H1 (cell line): Measurements from ENCODE around the gene TEF. TPM values are rescaled to one million over a fixed set of nuclear protein-coding genes. Genes with fewer than 3 reads are reported as not detected.

ENCODE experiments used
- CTCF ChIA-PET: fragments of 300-600 bp; sonication (Branson Sonifier 250); formaldehyde crosslinking; loops from one replicate; lab custom pipeline; 2021; ENCODE audit not compliant: partially characterized antibody; lab: Charles Lee
- POLR2A ChIA-PET: fragments of 300-600 bp; sonication (Branson Sonifier 250); formaldehyde crosslinking; loops from one replicate; lab custom pipeline; 2021; ENCODE audit warnings: inconsistent platforms; ENCODE audit not compliant: partially characterized antibody; lab: Charles Lee
- DNase-seq, 2 experiments: peaks; one replicate each; pipeline versions ENCODE4 v3.0.0 to v3.0.0-alpha.2; 2010 to 2022; ENCODE audit warnings: low spot score in 2 of 2, low read depth in 1 of 2, mixed read lengths in 1 of 2
- FAIRE-seq: peaks from 2 replicates; lab custom pipeline; 2011; peaks lifted over from hg19 to GRCh38; lab: Jason Lieb, UNC
- H2AFZ ChIP-seq: 2 replicates; pipeline ENCODE4 v1.8.1; 2012; ENCODE audit warnings: low read length, inconsistent platforms
- H2AK5ac ChIP-seq: 2 replicates; pipeline ENCODE4 v1.6.1; 2013; ENCODE audit warnings: low read depth, low read length
- H2BK120ac ChIP-seq: replicated peaks from 2 replicates; pipeline ENCODE3; 2013; ENCODE audit warnings: low read depth, low read length, inconsistent platforms
- H2BK12ac ChIP-seq: 2 replicates; pipeline ENCODE4 v1.6.1; 2013; ENCODE audit warnings: low read depth, low read length
- H2BK15ac ChIP-seq: 2 replicates; pipeline ENCODE4 v1.6.1; 2013; ENCODE audit warnings: low read length
- H2BK20ac ChIP-seq: 2 replicates; pipeline ENCODE4 v1.6.1; 2013; ENCODE audit warnings: low read length
- H2BK5ac ChIP-seq: 2 replicates; pipeline ENCODE4 v1.6.1; 2013; ENCODE audit warnings: low read depth, low read length
- H3K14ac ChIP-seq: 2 replicates; pipeline ENCODE4 v1.6.1; 2013; ENCODE audit warnings: inconsistent platforms; ENCODE audit not compliant: insufficient read length
- H3K18ac ChIP-seq: 2 replicates; pipeline ENCODE4 v1.6.1; 2013; ENCODE audit warnings: low read length; ENCODE audit errors: extremely low read depth
- H3K23ac ChIP-seq: 2 replicates; pipeline ENCODE4 v1.6.1; 2013; ENCODE audit warnings: inconsistent platforms; ENCODE audit not compliant: insufficient read length
- H3K23me2 ChIP-seq: 2 replicates; pipeline ENCODE4 v1.6.1; 2013; ENCODE audit warnings: low read depth, low read length
- H3K27ac ChIP-seq: 2 replicates; pipeline ENCODE4 v1.6.1; 2011; ENCODE audit warnings: low read depth, low read length, inconsistent platforms
- H3K27me3 ChIP-seq, 4 experiments: replicated peaks in 1 of 4; 1 replicate in 1 of 4; 2 replicates in 3 of 4; pipeline versions ENCODE4 v1.6.1 to v1.8.1; 2011 to 2013; ENCODE audit warnings: low read length in 3 of 4, mild to moderate bottlenecking in 3 of 4, inconsistent platforms in 2 of 4, mixed read lengths in 2 of 4, moderate library complexity in 1 of 4; ENCODE audit not compliant: control insufficient read depth in 3 of 4, insufficient read depth in 3 of 4; ENCODE audit errors: extremely low read depth in 1 of 4
- H3K36me3 ChIP-seq, 4 experiments: 2 replicates each; pipeline versions ENCODE4 v1.6.1 to v1.8.1; 2011 to 2013; ENCODE audit warnings: mild to moderate bottlenecking in 4 of 4, low read length in 3 of 4, moderate library complexity in 2 of 4, control low read depth in 1 of 4, inconsistent platforms in 1 of 4; ENCODE audit not compliant: insufficient read depth in 4 of 4, control insufficient read depth in 2 of 4
- H3K4ac ChIP-seq: replicated peaks from 2 replicates; pipeline ENCODE3; 2013; ENCODE audit warnings: low read length, low read depth, mixed read lengths, inconsistent platforms; ENCODE audit not compliant: insufficient read length
- H3K4me1 ChIP-seq, 4 experiments: replicated peaks in 1 of 4; 1 replicate in 1 of 4; 2 replicates in 3 of 4; pipeline versions ENCODE4 v1.6.1 to v1.8.1; 2011 to 2013; ENCODE audit warnings: low read length in 3 of 4, inconsistent platforms in 2 of 4, mixed read lengths in 1 of 4; ENCODE audit not compliant: insufficient read depth in 4 of 4, control insufficient read depth in 3 of 4
- H3K4me2 ChIP-seq, 2 experiments: 2 replicates each; pipeline versions ENCODE4 v1.6.1 to v1.8.1; 2011 to 2013; ENCODE audit warnings: low read depth in 2 of 2, low read length in 2 of 2, control low read depth in 1 of 2, inconsistent platforms in 1 of 2, mild to moderate bottlenecking in 1 of 2; ENCODE audit not compliant: insufficient read depth in 1 of 2
- H3K4me3 ChIP-seq, 4 experiments: fragments of 200-600, 300-600 bp in 1 of 4; sonication (generic), shearing (Covaris generic), sonication (Bioruptor Twin) in 1 of 4; 2 replicates each; pipeline versions ENCODE4 v1.5.1 to v1.8.1; 2011 to 2016; ENCODE audit warnings: low read length in 4 of 4, low read depth in 3 of 4, control low read depth in 2 of 4, inconsistent platforms in 2 of 4, mild to moderate bottlenecking in 2 of 4, mixed read lengths in 1 of 4, moderate library complexity in 1 of 4; ENCODE audit not compliant: insufficient read depth in 2 of 4; ENCODE audit errors: extremely low read depth in 1 of 4
- H3K56ac ChIP-seq: replicated peaks from 2 replicates; pipeline ENCODE3; 2013; ENCODE audit warnings: low read depth, mild to moderate bottlenecking, mixed read lengths, low read length, inconsistent platforms; ENCODE audit not compliant: insufficient read length
- H3K79me1 ChIP-seq: 2 replicates; pipeline ENCODE4 v1.6.1; 2013; ENCODE audit warnings: low read depth, low read length, control low read depth
- H3K79me2 ChIP-seq, 2 experiments: 2 replicates each; pipeline versions ENCODE4 v1.6.1 to v1.8.1; 2012 to 2013; ENCODE audit warnings: low read length in 2 of 2, mild to moderate bottlenecking in 2 of 2, inconsistent platforms in 1 of 2; ENCODE audit not compliant: insufficient read depth in 2 of 2, control insufficient read depth in 1 of 2
- H3K9ac ChIP-seq, 4 experiments: replicated peaks in 1 of 4; 1 replicate in 1 of 4; 2 replicates in 3 of 4; pipeline versions ENCODE4 v1.6.1 to v1.8.1; 2011 to 2013; ENCODE audit warnings: low read depth in 3 of 4, low read length in 3 of 4, control low read depth in 2 of 4, mild to moderate bottlenecking in 2 of 4, moderate library complexity in 2 of 4, inconsistent platforms in 1 of 4; ENCODE audit errors: extremely low read depth in 1 of 4
- H3K9me3 ChIP-seq, 2 experiments: 2 replicates each; pipeline versions ENCODE4 v1.6.1 to v1.8.1; 2012 to 2013; ENCODE audit warnings: mild to moderate bottlenecking in 2 of 2, moderate library complexity in 2 of 2, control low read depth in 1 of 2, inconsistent platforms in 1 of 2, low read depth in 1 of 2, low read length in 1 of 2, mixed read lengths in 1 of 2; ENCODE audit not compliant: insufficient read depth in 2 of 2
- H4K20me1 ChIP-seq, 2 experiments: replicated peaks in 1 of 2; 2 replicates each; pipeline versions ENCODE3 to v1.8.1; 2011 to 2013; ENCODE audit warnings: inconsistent platforms in 2 of 2, low read length in 2 of 2, mild to moderate bottlenecking in 1 of 2; ENCODE audit not compliant: insufficient read depth in 2 of 2, control insufficient read depth in 1 of 2
- H4K5ac ChIP-seq: 2 replicates; pipeline ENCODE4 v1.6.1; 2013; ENCODE audit warnings: low read length, low read depth, mixed read lengths, inconsistent platforms; ENCODE audit not compliant: insufficient read length
- H4K8ac ChIP-seq: 2 replicates; pipeline ENCODE4 v1.8.0; 2013; ENCODE audit warnings: mild to moderate bottlenecking, moderate library complexity, low read length, inconsistent platforms; ENCODE audit not compliant: insufficient read depth; ENCODE audit errors: extremely low read depth
- H4K91ac ChIP-seq: replicated peaks from 2 replicates; pipeline ENCODE3; 2013; ENCODE audit warnings: low read length, mixed read lengths, inconsistent platforms; ENCODE audit not compliant: insufficient read length
- BACH1 ChIP-seq: IDR thresholded peaks from 2 replicates; pipeline ENCODE4 v1.6.1; 2012; ENCODE audit warnings: low read length, improper control_type of control experiment
- CBX8 ChIP-seq: fragments of 300-800, 300-1000 bp; sonication (generic); IDR thresholded peaks from 2 replicates; pipeline ENCODE4 v1.7.1; 2016; ENCODE audit warnings: low read depth, low read length, borderline replicate concordance
- CHD1 ChIP-seq: IDR thresholded peaks from 2 replicates; pipeline ENCODE4 v1.6.1; 2012; ENCODE audit warnings: low read depth, low read length, improper control_type of control experiment
- GTF2F1 ChIP-seq: IDR thresholded peaks from 2 replicates; pipeline ENCODE4 v1.6.1; 2012; ENCODE audit warnings: low read depth, low read length, improper control_type of control experiment, borderline replicate concordance
- KDM4A ChIP-seq: IDR thresholded peaks from one replicate; pipeline ENCODE4 v1.7.1; 2012; ENCODE audit warnings: low read depth, mild to moderate bottlenecking, moderate library complexity, low read length, inconsistent platforms; ENCODE audit not compliant: severe bottlenecking
- NANOG ChIP-seq: IDR thresholded peaks from 2 replicates; pipeline ENCODE4 v1.6.1; 2011; ENCODE audit warnings: low read length, low read depth, mild to moderate bottlenecking, inconsistent platforms; ENCODE audit not compliant: insufficient read depth, poor library complexity, severe bottlenecking
- SIRT6 ChIP-seq: IDR thresholded peaks from one replicate; pipeline ENCODE4 v1.7.1; 2012; ENCODE audit warnings: low read length, inconsistent platforms
- SP4 ChIP-seq: IDR thresholded peaks from 2 replicates; pipeline ENCODE4 v1.6.1; 2012; ENCODE audit warnings: low read length, inconsistent platforms
- TAF7 ChIP-seq: optimal IDR thresholded peaks from 2 replicates; pipeline ENCODE3; 2011; ENCODE audit warnings: low read depth, mild to moderate bottlenecking, inconsistent platforms, low read length, moderate library complexity, borderline replicate concordance
- WGBS, 2 experiments: shearing (Covaris generic) in 1 of 2; methylation state at CpG; one replicate each; pipeline versions ENCODE4 v1.1.6 to v1.1.7; 2013 to 2015; ENCODE audit warnings: low lambda C conversion rate in 2 of 2, mixed read lengths in 2 of 2, inconsistent platforms in 1 of 2, low coverage in 1 of 2, missing lambda C conversion rate in 1 of 2; ENCODE audit not compliant: insufficient replicate concordance in 2 of 2, insufficient coverage in 1 of 2, insufficient read length in 1 of 2; ENCODE audit errors: extremely low coverage in 1 of 2, missing lambda C conversion rate in 1 of 2; 5-methylcytosine and 5-hydroxymethylcytosine counted together
- polyA plus RNA-seq, 7 experiments: library from polyadenylated mRNA; depleted of rRNA in 3 of 7; stranded (reverse) in 5 of 7; unstranded in 2 of 7; fragments of >200 nt in 5 of 7; fragments of 200-250 nt in 2 of 7; gene quantifications; 1 replicate in 5 of 7; 2 replicates in 1 of 7; 4 replicates in 1 of 7; pipeline versions ENCODE4 v1.2.1 to v1.2.3, GENCODE V29; 2011 to 2013; ENCODE audit warnings: missing spikeins in 2 of 7, mixed read lengths in 2 of 7
- total RNA-seq: library from RNA; stranded (reverse); fragmentation: NEBNext Ultra II Directional; extraction: Animal tissue kit (Norgen Biotek cat#: 25700); gene quantifications from 2 replicates; pipeline ENCODE4 v1.2.1, GENCODE V29; 2021

Gene TEF
- total and polyA plus RNA-seq, 2 of the 8 experiments (the other 6 are each of a cell fraction or from before 2014, with no cell fraction given) = 7.4 to 9.0 TPM

- Histone ChIP-seq H3K36me3 (peaks cover 19 to 69% (median 49%) of the 10 kb centered on the region in 4 experiments), H3K27me3 (no peaks in the 10 kb centered on the region; a peak in 1 of 7 replicates), H3K9ac (no peak overlapping the region), H3K27ac (no peak overlapping the region), H2BK20ac (no peak overlapping the region), H3K79me1 (no peaks in the 10 kb centered on the region), H2BK120ac (no peak overlapping the region), H3K4me2 (no peak overlapping the region), H2BK5ac (no peak overlapping the region), H3K14ac (no peak overlapping the region), H2AK5ac (no peak overlapping the region), H4K20me1 (peaks cover 0 to 1% of the 10 kb centered on the region in 2 experiments), H3K4ac (no peak overlapping the region), H4K8ac (0 out of 2 replicates have a peak overlapping the region, but pooled peaks have one; percentile 9), H4K91ac (no peak overlapping the region), H3K4me3 (no peak overlapping the region), H2BK12ac (no peak overlapping the region), H3K23ac (no peak overlapping the region), H3K23me2 (no peaks in the 10 kb centered on the region), H2AFZ (no peak overlapping the region), H3K56ac (no peak overlapping the region), H4K5ac (no peak overlapping the region), H3K9me3 (no peaks in the 10 kb centered on the region), H3K18ac (no peak overlapping the region), H3K79me2 (no peaks in the 10 kb centered on the region), H3K4me1 (no peaks in the 10 kb centered on the region), H2BK15ac (no peak overlapping the region)
- CTCF ChIA-PET = interaction anchor here (0.6 to 0.9 kb wide), 4 partner anchors 13 to 696 kb away, joined by 3 to 5 read pairs (median 3); no protein-coding TSS in a partner anchor
- TF ChIP-seq TAF7 (no peak), NANOG (no peak), CBX8 (no peak), BACH1 (no peak), SIRT6 (no peak), KDM4A (no peak), SP4 (no peak), CHD1 (no peak), GTF2F1 (no peak)
- DNase-seq (no peak), FAIRE-seq (no peak)
- POLR2A ChIA-PET = interaction anchor here (0.6 to 3.5 kb wide), 7 partner anchors 11 to 103 kb away, joined by 3 to 16 read pairs (median 3); no protein-coding TSS in a partner anchor
- 92% methylated on average over 18 of the region's 18 CpGs; no CpG with 5 or more reads in 1 of the 2 experiments for WGBS, 2 experiments
These were observed 34.5 kb upstream of the TEF start for GRCh38 chr22:41347066-41347859.
